Measurements from ENCODE around the gene PRDM12.
"Not testable (repeated sequence)": the region's sequence is repeated elsewhere in the genome, so short reads cannot be mapped to it uniquely, and the experiment has no call there.

The PRDM12 gene

DNA sequence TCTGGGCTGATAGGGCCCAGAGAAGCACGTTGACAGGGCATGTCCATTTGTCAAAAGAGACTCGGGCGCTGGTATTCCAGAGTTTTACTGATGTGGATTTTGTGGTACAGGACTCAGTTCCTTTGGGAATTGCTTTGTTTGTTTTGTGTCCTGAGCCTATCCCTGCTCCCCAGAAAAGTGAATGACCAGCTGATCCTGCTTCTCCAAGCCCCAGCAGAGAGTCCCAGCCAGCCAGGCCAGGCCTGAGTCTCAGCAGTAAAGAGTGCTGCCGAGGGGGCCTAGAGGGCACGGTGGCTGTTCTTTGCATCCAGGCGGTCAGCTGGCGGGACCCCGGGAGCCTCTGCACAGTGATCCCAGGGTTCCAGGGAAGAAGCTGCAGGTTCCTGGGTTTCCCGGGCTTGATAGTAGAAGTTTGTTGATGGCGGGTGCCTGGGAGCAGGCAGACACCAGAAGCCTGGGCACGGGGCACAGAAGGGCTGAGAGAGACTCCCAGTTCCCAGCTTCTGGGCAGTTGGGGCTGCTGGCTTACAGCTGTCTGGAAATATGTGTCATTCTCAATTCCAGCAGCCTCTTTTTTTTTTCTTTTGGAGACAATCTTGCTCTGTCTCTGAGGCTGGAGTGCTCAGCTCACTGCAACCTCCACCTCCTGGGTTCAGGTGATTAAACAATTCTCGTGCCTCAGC lies 8.7 kb downstream of the PRDM12 start:
- no peaks in the 10 kb centered on the region for H3K9me3 ChIP-seq
- H3K4me3 ChIP-seq = no peak overlapping the region
- no peaks in the 10 kb centered on the region; the same call in 1 of the 2 replicates for H4K20me1 ChIP-seq
- TF ChIP-seq Cebpa-rat (IDR thresholded peaks at IDR 0.05) = no peak
- H3K27ac ChIP-seq = no peak overlapping the region
- no peak overlapping the region for H3K4me2 ChIP-seq
- peaks cover 8% of the 10 kb centered on the region for H3K27me3 ChIP-seq
- no peak overlapping the region for H3K9ac ChIP-seq
- H3K4me1 ChIP-seq = peaks cover 6% of the 10 kb centered on the region; the same call in 1 of the 2 replicates
- no peaks in the 10 kb centered on the region for H3K36me3 ChIP-seq

GRCh38 chr9:130675396-130675795 lies 11.0 kb downstream of the PRDM12 start:
- H3K9me3 ChIP-seq = no peaks in the 10 kb centered on the region
- H3K36me3 ChIP-seq = no peaks in the 10 kb centered on the region
- no peak overlapping the region for H3K27ac ChIP-seq
- peaks cover 4% of the 10 kb centered on the region; the same call in 1 of the 2 replicates for H3K27me3 ChIP-seq
- TF ChIP-seq Cebpa-rat (IDR thresholded peaks at IDR 0.05) = no peak
- H3K4me3 ChIP-seq = no peak overlapping the region
- H3K4me2 ChIP-seq = no peak overlapping the region
- H3K4me1 ChIP-seq = peaks cover 6% of the 10 kb centered on the region; the same call in 1 of the 2 replicates
- no peak overlapping the region for H3K9ac ChIP-seq
- no peaks in the 10 kb centered on the region for H4K20me1 ChIP-seq

DNA sequence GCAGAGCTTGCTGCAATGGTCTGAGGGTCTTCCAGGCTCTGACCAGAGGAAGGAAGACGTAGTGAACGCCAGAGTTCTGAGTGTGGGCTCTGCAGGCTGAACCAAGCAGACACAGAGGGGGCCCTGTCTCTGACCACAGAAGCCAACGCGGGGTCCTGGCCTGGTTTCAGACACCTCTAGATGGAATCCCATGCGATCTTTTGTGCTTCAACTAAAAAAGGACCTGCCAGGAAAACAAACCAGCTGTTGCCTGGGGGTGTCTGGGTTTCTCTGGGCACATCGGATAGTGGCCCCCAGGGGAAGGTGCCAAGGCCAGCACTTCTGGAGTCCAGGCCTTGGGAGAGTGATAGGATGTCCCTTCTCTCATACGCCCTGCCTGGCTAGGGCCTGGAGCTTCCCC lies 12.9 kb downstream of the PRDM12 start:
- no peaks in the 10 kb centered on the region for H4K20me1 ChIP-seq
- peaks cover 14% of the 10 kb centered on the region for H3K4me1 ChIP-seq
- H3K36me3 ChIP-seq = no peaks in the 10 kb centered on the region
- no peak overlapping the region for H3K4me2 ChIP-seq
- peaks cover 13% of the 10 kb centered on the region; the same call in 1 of the 2 replicates for H3K27me3 ChIP-seq
- no peak overlapping the region for H3K27ac ChIP-seq
- no peaks in the 10 kb centered on the region for H3K9me3 ChIP-seq
- no peak overlapping the region for H3K9ac ChIP-seq
- H3K4me3 ChIP-seq = no peak overlapping the region
- TF ChIP-seq Cebpa-rat (IDR thresholded peaks at IDR 0.05) = no peak

GRCh38 chr9:130680836-130681768 lies 16.7 kb downstream of the PRDM12 start:
- peak overlapping the region; percentile 68 for H3K9ac ChIP-seq
- TF ChIP-seq Cebpa-rat (IDR thresholded peaks at IDR 0.05) = no peak
- peak overlapping the region; percentile 91 for H3K4me2 ChIP-seq

GRCh38 chr9:130681769-130682420 lies 17.5 kb downstream of the PRDM12 start:
- Histone ChIP-seq H3K9ac (peak overlapping the region; percentile 68), H3K27me3 (peaks cover 13% of the 10 kb centered on the region; the same call in 1 of the 2 replicates), H3K4me3 (peak overlapping the region; percentile 74), H4K20me1 (no peaks in the 10 kb centered on the region), H3K27ac (peak overlapping the region; percentile 24; the same call in 1 of the 2 replicates), H3K4me2 (peak overlapping the region; percentile 91), H3K4me1 (peaks cover 9% of the 10 kb centered on the region), H3K9me3 (peaks cover 8% of the 10 kb centered on the region), H3K36me3 (no peaks in the 10 kb centered on the region)
- no peak for TF ChIP-seq Cebpa-rat (IDR thresholded peaks at IDR 0.05)

More at GRCh38 chr9:130680836-130681768, 16.7 kb downstream of the PRDM12 start:
- no peaks in the 10 kb centered on the region for H3K36me3 ChIP-seq
- H3K4me3 ChIP-seq = peak overlapping the region; percentile 74
- H3K27ac ChIP-seq = peak overlapping the region; percentile 24; the same call in 1 of the 2 replicates
- H3K4me1 ChIP-seq = peaks cover 9% of the 10 kb centered on the region
- H3K27me3 ChIP-seq = peaks cover 13% of the 10 kb centered on the region; the same call in 1 of the 2 replicates
- peaks cover 8% of the 10 kb centered on the region for H3K9me3 ChIP-seq
- no peaks in the 10 kb centered on the region for H4K20me1 ChIP-seq

- H3K27ac ChIP-seq = no peak overlapping the region
- TF ChIP-seq Cebpa-rat (IDR thresholded peaks at IDR 0.05) = no peak
- H3K4me1 ChIP-seq = peaks cover 9% of the 10 kb centered on the region
- H3K4me2 ChIP-seq = peak overlapping the region; percentile 91
- H3K4me3 ChIP-seq = peak overlapping the region; percentile 74
- H3K36me3 ChIP-seq = no peaks in the 10 kb centered on the region
- H3K9ac ChIP-seq = peak overlapping the region; percentile 68
- no peaks in the 10 kb centered on the region for H4K20me1 ChIP-seq
- peaks cover 8% of the 10 kb centered on the region for H3K9me3 ChIP-seq
- H3K27me3 ChIP-seq = peaks cover 13% of the 10 kb centered on the region; the same call in 1 of the 2 replicates
Measured at GRCh38 chr9:130682421-130683121, 18.2 kb downstream of the PRDM12 start.

DNA sequence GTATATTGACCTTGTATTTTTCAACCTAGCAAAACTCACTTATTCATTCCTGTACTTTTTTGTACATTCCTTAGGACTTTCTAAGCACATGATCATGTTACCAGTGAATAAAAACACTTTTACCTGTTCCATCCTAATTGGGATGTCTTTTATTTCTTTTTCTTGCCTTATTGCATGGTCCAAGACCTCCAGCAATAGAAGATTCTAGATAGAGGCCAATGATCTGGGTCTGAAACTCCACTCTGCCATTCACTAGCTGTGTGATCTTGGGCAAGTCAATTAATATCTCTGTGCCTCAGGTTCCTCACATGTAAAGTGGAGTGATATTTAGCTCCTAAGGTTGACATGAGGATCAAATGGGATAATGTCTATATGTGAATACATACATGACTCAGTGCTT lies 20.7 kb downstream of the PRDM12 start:
- Histone ChIP-seq H3K4me1 (peaks cover 9% of the 10 kb centered on the region), H3K27me3 (peaks cover 10% of the 10 kb centered on the region; the same call in 1 of the 2 replicates), H3K27ac (no peak overlapping the region), H3K9me3 (peaks cover 8% of the 10 kb centered on the region), H3K9ac (no peak overlapping the region), H3K36me3 (no peaks in the 10 kb centered on the region), H4K20me1 (no peaks in the 10 kb centered on the region), H3K4me3 (no peak overlapping the region), H3K4me2 (no peak overlapping the region)
- TF ChIP-seq Cebpa-rat (IDR thresholded peaks at IDR 0.05) = no peak

- not testable (repeated sequence) for H4K20me1 ChIP-seq, H3K4me2 ChIP-seq, H3K9me3 ChIP-seq, H3K27ac ChIP-seq, H3K27me3 ChIP-seq, H3K4me3 ChIP-seq, H3K9ac ChIP-seq, H3K36me3 ChIP-seq, H3K4me1 ChIP-seq
Measured at GRCh38 chr9:130685945-130686344, 21.6 kb downstream of the PRDM12 start.

DNA sequence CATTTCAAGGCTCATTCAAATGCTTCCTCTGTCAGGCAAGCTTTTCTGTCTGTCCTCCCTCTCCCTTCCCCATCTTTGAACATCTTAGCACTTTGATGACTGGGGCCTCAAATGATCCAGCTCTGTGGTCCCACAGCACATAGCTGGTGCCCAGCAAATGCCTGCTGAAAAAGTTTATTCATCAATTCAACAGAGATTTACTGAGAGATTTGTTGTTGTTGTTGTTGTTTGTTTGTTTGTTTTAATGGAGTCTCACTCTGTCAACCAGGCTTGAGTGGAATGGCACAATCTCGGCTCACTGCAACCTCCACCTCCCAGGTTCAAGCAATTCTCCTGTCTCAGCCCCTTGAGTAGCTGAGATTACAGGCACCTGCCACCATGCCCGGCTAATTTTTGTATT lies 23.2 kb downstream of the PRDM12 start:
- Histone ChIP-seq H3K4me3 (no peak overlapping the region), H3K27me3 (no peaks in the 10 kb centered on the region), H3K36me3 (no peaks in the 10 kb centered on the region), H3K4me2 (no peak overlapping the region), H3K27ac (no peak overlapping the region), H3K9ac (no peak overlapping the region), H4K20me1 (no peaks in the 10 kb centered on the region), H3K4me1 (no peaks in the 10 kb centered on the region), H3K9me3 (peaks cover 14% of the 10 kb centered on the region)
- TF ChIP-seq Cebpa-rat (IDR thresholded peaks at IDR 0.05) = no peak
